B cell (primary cell): ENCODE measurements around the gene PPIP5K1. TPM values are rescaled to one million over a fixed set of nuclear protein-coding genes. Genes with fewer than 3 reads are reported as not detected.

Experiments
- ATAC-seq: fragments of 200-7000 bp; cut with Tn5 transposase; one replicate; pipeline ENCODE4 v1.10.0; 2021; ENCODE audit warnings: low read depth, mild to moderate bottlenecking, moderate number of reproducible peaks, moderate library complexity
- CTCF ChIA-PET: fragments of 350-600 bp; sonication (Branson Sonifier 250); formaldehyde crosslinking; loops from one replicate; lab custom pipeline; 2021; ENCODE audit warnings: antibody characterized with exemption, inconsistent platforms; lab: Charles Lee
- POLR2A ChIA-PET: fragments of 350-600 bp; sonication (Branson Sonifier 250); formaldehyde crosslinking; loops from one replicate; lab custom pipeline; 2021; ENCODE audit warnings: antibody characterized with exemption; lab: Charles Lee
- DNase-seq: peaks from one replicate; pipeline ENCODE4 v3.0.0; 2013
- H2AFZ ChIP-seq: 2 replicates; pipeline ENCODE4 v1.6.1; 2012; ENCODE audit warnings: mild to moderate bottlenecking, low read depth, low read length; ENCODE audit not compliant: insufficient read depth, poor library complexity, severe bottlenecking
- H3K27ac ChIP-seq, 2 donors: 1 replicate in 1 of 2; 2 replicates in 1 of 2; pipeline ENCODE4 v1.5.1; 2012 to 2013; ENCODE audit warnings: low read length in 2 of 2, mild to moderate bottlenecking in 2 of 2, moderate library complexity in 1 of 2
- H3K27me3 ChIP-seq, 4 experiments: fragments of 200-600 bp in 1 of 4; sonication (generic) in 1 of 4; replicated peaks in 1 of 4; 1 replicate in 2 of 4; 2 replicates in 2 of 4; pipeline versions ENCODE4 v1.6.1 to v1.7.0; 2013 to 2016; ENCODE audit warnings: low read length in 3 of 4, mild to moderate bottlenecking in 2 of 4, mixed read lengths in 1 of 4, moderate library complexity in 1 of 4; ENCODE audit not compliant: insufficient read depth in 4 of 4, control insufficient read depth in 3 of 4; ENCODE audit errors: control extremely low read depth in 1 of 4
- H3K36me3 ChIP-seq, 2 experiments: replicated peaks in 1 of 2; 1 replicate in 1 of 2; 2 replicates in 1 of 2; pipeline versions ENCODE4 v1.6.1 to v1.7.1; 2013; ENCODE audit warnings: low read length in 1 of 2; ENCODE audit not compliant: insufficient read depth in 2 of 2, control insufficient read depth in 1 of 2; ENCODE audit errors: control extremely low read depth in 1 of 2, extremely low read depth in 1 of 2
- H3K4me1 ChIP-seq, 2 donors: fragments of 200-600 bp in 1 of 2; sonication (generic) in 1 of 2; 1 replicate in 1 of 2; 2 replicates in 1 of 2; pipeline versions ENCODE4 v1.5.1 to v1.6.1; 2013 to 2017; ENCODE audit warnings: low read length in 2 of 2; ENCODE audit not compliant: control insufficient read depth in 2 of 2, insufficient read depth in 2 of 2
- H3K4me2 ChIP-seq: replicated peaks from 2 replicates; pipeline ENCODE3; 2012; ENCODE audit warnings: mild to moderate bottlenecking, low read depth, low read length; ENCODE audit not compliant: poor library complexity, severe bottlenecking
- H3K4me3 ChIP-seq, 5 experiments: fragments of 200-600 bp in 1 of 5; sonication (generic) in 1 of 5; 1 replicate in 3 of 5; 2 replicates in 2 of 5; pipeline versions ENCODE4 v1.5.1 to v1.7.0; 2011 to 2016; ENCODE audit warnings: low read length in 4 of 5, mild to moderate bottlenecking in 4 of 5, low read depth in 2 of 5, control low read depth in 1 of 5, moderate library complexity in 1 of 5; ENCODE audit not compliant: insufficient read depth in 1 of 5; ENCODE audit errors: control extremely low read depth in 1 of 5, extremely low read depth in 1 of 5
- H3K79me2 ChIP-seq: fragments of 200-600 bp; sonication (generic); one replicate; pipeline ENCODE4 v1.6.0; 2016; ENCODE audit warnings: low read length; ENCODE audit not compliant: control insufficient read depth, insufficient read depth
- H3K9ac ChIP-seq: fragments of 200-600 bp; sonication (generic); 2 replicates; pipeline ENCODE4 v1.6.1; 2017; ENCODE audit warnings: mild to moderate bottlenecking, low read length, moderate library complexity
- H3K9me3 ChIP-seq, 3 donors: one replicate each; pipeline versions ENCODE4 v1.6.1 to v1.7.1; 2013; ENCODE audit warnings: low read length in 2 of 3; ENCODE audit not compliant: control insufficient read depth in 2 of 3, insufficient read depth in 1 of 3; ENCODE audit errors: control extremely low read depth in 1 of 3
- H4K20me1 ChIP-seq: 2 replicates; pipeline ENCODE4 v1.6.0; 2012; ENCODE audit warnings: mild to moderate bottlenecking, low read length; ENCODE audit not compliant: insufficient read depth, control insufficient read depth, poor library complexity, severe bottlenecking
- H3K27ac Mint-ChIP-seq: one replicate; pipeline ENCODE4 v1.8.0; 2021; ENCODE audit warnings: mixed read lengths
- H3K27me3 Mint-ChIP-seq: one replicate; pipeline ENCODE4 v1.8.0; 2021; ENCODE audit warnings: mixed read lengths
- H3K4me1 Mint-ChIP-seq: one replicate; pipeline ENCODE4 v1.8.0; 2021; ENCODE audit warnings: mixed read lengths
- H3K4me3 Mint-ChIP-seq: one replicate; pipeline ENCODE4 v1.8.0; 2021; ENCODE audit warnings: mixed read lengths
- H3K9me3 Mint-ChIP-seq: one replicate; pipeline ENCODE4 v1.8.0; 2022; ENCODE audit warnings: mixed read lengths; ENCODE audit not compliant: insufficient read depth
- EZH2 ChIP-seq: IDR thresholded peaks from 2 replicates; pipeline ENCODE4 v1.6.1; 2012; ENCODE audit warnings: borderline replicate concordance, low read depth, mild to moderate bottlenecking, moderate library complexity, low read length; ENCODE audit not compliant: insufficient read depth, poor library complexity, severe bottlenecking
- WGBS: methylation state at CpG from one replicate; pipeline ENCODE4 v1.1.5; 2013; ENCODE audit warnings: missing lambda C conversion rate; ENCODE audit not compliant: insufficient coverage; 5-methylcytosine and 5-hydroxymethylcytosine counted together
- intact Hi-C: fragments of 100-400 bp; cut with micrococcal nuclease; formaldehyde crosslinking; loops from one replicate; pipeline ENCODE4 v1.10.0; 2022
- polyA plus RNA-seq: library from polyadenylated mRNA; depleted of rRNA; stranded (reverse); fragments of >200 nt; gene quantifications from 2 replicates; pipeline ENCODE4 v1.2.3, GENCODE V29; 2012
- total RNA-seq, 2 donors: library from RNA; stranded (reverse); fragments of 120-200 nt in 1 of 2; gene quantifications; 1 replicate in 1 of 2; 2 replicates in 1 of 2; pipeline versions ENCODE4 v1.2.3 to v1.2.4, GENCODE V29; 2013 to 2022
- TF ChIP-seq, protein P1 (sequence below): fragments of 200-600 bp; IDR thresholded peaks from one replicate; pipeline ENCODE4 v1.8.0; 2022; ENCODE audit warnings: antibody characterized with exemption, mild to moderate bottlenecking

PPIP5K1 gene
- total and polyA plus RNA-seq, 2 donors (not counting 1 experiment from before 2014, with no cell fraction given) = 40.6 to 88.9 TPM

DNA sequence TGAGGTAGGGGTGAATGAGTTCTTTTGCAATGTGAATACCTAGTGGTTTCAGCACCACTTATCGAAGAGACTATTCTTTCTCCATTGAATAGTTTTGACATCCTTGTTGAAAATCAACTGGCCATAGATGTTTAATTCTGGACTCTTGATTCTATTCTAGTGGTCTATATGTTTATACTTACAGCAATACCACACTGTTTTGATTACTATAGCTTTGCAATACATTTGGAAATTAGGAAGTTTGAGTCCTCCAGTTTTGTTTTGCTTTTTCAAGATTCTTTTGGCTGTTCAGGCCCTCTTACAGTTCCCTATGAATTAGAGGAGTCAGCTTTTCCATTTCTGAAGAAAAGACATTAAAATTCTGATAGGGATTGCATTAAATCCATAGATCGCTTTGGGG lies 42.5 kb downstream of the PPIP5K1 start:
- H3K27ac Mint-ChIP-seq = no peak overlapping the region
- H3K9me3 Mint-ChIP-seq = no peaks in the 10 kb centered on the region
- intact Hi-C loops = no loop called here
- ChIA-PET POLR2A (no interaction called here), CTCF (no interaction called here)
- DNase-seq = no peak
- H4K20me1 ChIP-seq = no peaks in the 10 kb centered on the region
- no peak overlapping the region for H3K4me2 ChIP-seq
- H2AFZ ChIP-seq = no peak overlapping the region
- no peaks in the 10 kb centered on the region for H3K27me3 ChIP-seq
- TF ChIP-seq, protein P1, sequence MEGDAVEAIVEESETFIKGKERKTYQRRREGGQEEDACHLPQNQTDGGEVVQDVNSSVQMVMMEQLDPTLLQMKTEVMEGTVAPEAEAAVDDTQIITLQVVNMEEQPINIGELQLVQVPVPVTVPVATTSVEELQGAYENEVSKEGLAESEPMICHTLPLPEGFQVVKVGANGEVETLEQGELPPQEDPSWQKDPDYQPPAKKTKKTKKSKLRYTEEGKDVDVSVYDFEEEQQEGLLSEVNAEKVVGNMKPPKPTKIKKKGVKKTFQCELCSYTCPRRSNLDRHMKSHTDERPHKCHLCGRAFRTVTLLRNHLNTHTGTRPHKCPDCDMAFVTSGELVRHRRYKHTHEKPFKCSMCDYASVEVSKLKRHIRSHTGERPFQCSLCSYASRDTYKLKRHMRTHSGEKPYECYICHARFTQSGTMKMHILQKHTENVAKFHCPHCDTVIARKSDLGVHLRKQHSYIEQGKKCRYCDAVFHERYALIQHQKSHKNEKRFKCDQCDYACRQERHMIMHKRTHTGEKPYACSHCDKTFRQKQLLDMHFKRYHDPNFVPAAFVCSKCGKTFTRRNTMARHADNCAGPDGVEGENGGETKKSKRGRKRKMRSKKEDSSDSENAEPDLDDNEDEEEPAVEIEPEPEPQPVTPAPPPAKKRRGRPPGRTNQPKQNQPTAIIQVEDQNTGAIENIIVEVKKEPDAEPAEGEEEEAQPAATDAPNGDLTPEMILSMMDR = no peak
- TF ChIP-seq EZH2 = no peak
- no CpG with 5 or more reads among the region's 2 CpGs for WGBS
- no peaks in the 10 kb centered on the region for H3K4me1 Mint-ChIP-seq
- no peak for ATAC-seq
- peaks cover 3 to 4% of the 10 kb centered on the region in 2 experiments for H3K36me3 ChIP-seq
- no peaks in the 10 kb centered on the region for H3K79me2 ChIP-seq
- no peak overlapping the region for H3K27ac ChIP-seq
- H3K4me1 ChIP-seq = no peaks in the 10 kb centered on the region
- no peak overlapping the region for H3K9ac ChIP-seq
- H3K9me3 ChIP-seq = peaks cover 0 to 3% (median 2%) of the 10 kb centered on the region in 3 donors
- H3K4me3 ChIP-seq = no peak overlapping the region
- H3K27me3 Mint-ChIP-seq = no peaks in the 10 kb centered on the region
- H3K4me3 Mint-ChIP-seq = no peak overlapping the region

DNA sequence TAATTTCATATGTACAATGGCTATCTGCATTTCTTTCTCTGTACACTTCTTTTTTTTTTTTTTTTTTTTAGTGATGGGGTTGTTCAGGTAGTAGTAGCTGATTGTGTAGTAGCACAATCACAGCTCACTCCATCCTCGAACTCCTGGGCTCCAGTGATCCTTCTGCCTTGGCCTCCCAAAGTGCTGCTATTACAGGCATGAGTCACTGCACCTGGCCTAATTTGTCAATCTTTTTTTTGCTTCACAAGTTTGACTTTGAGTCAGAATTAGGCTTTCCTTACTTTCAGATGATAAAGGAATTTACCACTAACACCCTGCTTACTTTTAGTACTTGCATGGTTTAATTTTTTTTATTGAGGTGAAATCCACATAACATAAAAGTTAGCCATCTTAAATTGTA lies 44.6 kb downstream of the PPIP5K1 start:
- H3K9me3 Mint-ChIP-seq = no peaks in the 10 kb centered on the region
- Histone ChIP-seq H3K27ac (no peak overlapping the region), H3K79me2 (no peaks in the 10 kb centered on the region), H2AFZ (no peak overlapping the region), H3K4me1 (no peaks in the 10 kb centered on the region), H3K36me3 (peaks cover 0 to 4% of the 10 kb centered on the region in 2 experiments), H3K27me3 (no peaks in the 10 kb centered on the region), H3K9ac (no peak overlapping the region), H4K20me1 (no peaks in the 10 kb centered on the region), H3K4me2 (no peak overlapping the region), H3K9me3 (peaks cover 0 to 3% (median 2%) of the 10 kb centered on the region in 3 donors), H3K4me3 (no peak overlapping the region)
- no CpG with 5 or more reads among the region's 1 CpG for WGBS
- no peaks in the 10 kb centered on the region for H3K27me3 Mint-ChIP-seq
- ChIA-PET CTCF (no interaction called here), POLR2A (no interaction called here)
- TF ChIP-seq EZH2 = no peak
- TF ChIP-seq, protein P1 = no peak
- no peak for ATAC-seq
- no peak overlapping the region for H3K27ac Mint-ChIP-seq
- H3K4me1 Mint-ChIP-seq = no peaks in the 10 kb centered on the region
- no peak for DNase-seq
- intact Hi-C loops = no loop called here
- no peak overlapping the region for H3K4me3 Mint-ChIP-seq
